Activated CD4-positive, alpha-beta T cell treated with anti-CD3 and anti-CD28 coated beads, Interleukin-2, amount 10 ng/mL, durations not matched to agents 7 days and 5 days (primary cell): ENCODE results near the gene FAM222B. TPM values are rescaled to one million over a fixed set of nuclear protein-coding genes. Genes with fewer than 3 reads are reported as not detected.

Experiments
- CTCF ChIA-PET: fragments of 350-600 bp; sonication (Branson Sonifier 250); formaldehyde crosslinking; loops from one replicate; lab custom pipeline; 2021; ENCODE audit warnings: antibody characterized with exemption; lab: Charles Lee
- POLR2A ChIA-PET: fragments of 350-600 bp; sonication (Branson Sonifier 250); formaldehyde crosslinking; loops from one replicate; lab custom pipeline; 2021; ENCODE audit warnings: antibody characterized with exemption; lab: Charles Lee
- DNase-seq: peaks from one replicate; pipeline ENCODE4 v3.0.0-alpha.2; 2020
- H3K27ac Mint-ChIP-seq: one replicate; pipeline ENCODE4 v1.8.0; 2021; ENCODE audit warnings: mild to moderate bottlenecking, moderate library complexity, mixed read lengths
- H3K27me3 Mint-ChIP-seq: one replicate; pipeline ENCODE4 v1.8.0; 2021; ENCODE audit warnings: mixed read lengths
- H3K36me3 Mint-ChIP-seq: one replicate; pipeline ENCODE4 v1.8.0; 2021; ENCODE audit warnings: low read depth, mixed read lengths
- H3K4me1 Mint-ChIP-seq: one replicate; pipeline ENCODE4 v1.8.0; 2021; ENCODE audit warnings: mixed read lengths
- H3K4me3 Mint-ChIP-seq: one replicate; pipeline ENCODE4 v1.8.0; 2021; ENCODE audit warnings: mild to moderate bottlenecking, moderate library complexity, mixed read lengths
- H3K9me3 Mint-ChIP-seq: one replicate; pipeline ENCODE4 v1.8.0; 2021; ENCODE audit warnings: mixed read lengths
- total RNA-seq, 2 experiments: library from RNA; stranded (reverse); gene quantifications; one replicate each; pipeline ENCODE4 v1.2.3, GENCODE V29; 2021

The FAM222B gene
- total RNA-seq, 2 experiments from 2014 or later, result 15.7 to 17.9 TPM

GRCh38 chr17:28865946-28866752 lies 23.6 kb upstream of the FAM222B start:
- Mint-ChIP-seq H3K36me3 (peaks cover 2% of the 10 kb centered on the region), H3K4me3 (no peak overlapping the region), H3K4me1 (peaks cover 11% of the 10 kb centered on the region), H3K27ac (no peak overlapping the region), H3K9me3 (no peaks in the 10 kb centered on the region), H3K27me3 (no peaks in the 10 kb centered on the region)
- DNase-seq, result no peak
- POLR2A ChIA-PET, result no interaction called here
- CTCF ChIA-PET, result interaction anchor here (0.7 to 1.7 kb wide), 4 partner anchors 36 to 121 kb away, joined by 3 to 5 read pairs (median 3); no protein-coding TSS in a partner anchor

- H3K4me3 Mint-ChIP-seq, result no peak overlapping the region
- DNase-seq, result no peak
- H3K27me3 Mint-ChIP-seq, result no peaks in the 10 kb centered on the region
- H3K36me3 Mint-ChIP-seq, result peaks cover 4% of the 10 kb centered on the region
- peaks cover 7% of the 10 kb centered on the region for H3K4me1 Mint-ChIP-seq
- POLR2A ChIA-PET, result no interaction called here
- CTCF ChIA-PET, result interaction anchor here (0.6 to 1.7 kb wide), 5 partner anchors 17 to 55 kb away, joined by 3 to 4 read pairs (median 3); no protein-coding TSS in a partner anchor
- no peaks in the 10 kb centered on the region for H3K9me3 Mint-ChIP-seq
- no peak overlapping the region for H3K27ac Mint-ChIP-seq
These were observed 22.6 kb upstream of the FAM222B start for GRCh38 chr17:28864991-28865849.

GRCh38 chr17:28863953-28864352 lies 21.4 kb upstream of the FAM222B start:
- Mint-ChIP-seq H3K27ac (no peak overlapping the region), H3K27me3 (no peaks in the 10 kb centered on the region), H3K9me3 (no peaks in the 10 kb centered on the region), H3K4me3 (no peak overlapping the region), H3K36me3 (peaks cover 6% of the 10 kb centered on the region), H3K4me1 (peaks cover 7% of the 10 kb centered on the region)
- ChIA-PET CTCF (interaction anchor here (2.4 kb wide), 1 partner anchor 15 kb away, joined by 11 read pairs; no protein-coding TSS in a partner anchor), POLR2A (no interaction called here)
- no peak for DNase-seq

- H3K4me3 Mint-ChIP-seq, result no peak overlapping the region
- ChIA-PET POLR2A (no interaction called here), CTCF (interaction anchor here (1.0 to 2.4 kb wide), 2 partner anchors 14 to 30 kb away, joined by 3 to 11 read pairs; no protein-coding TSS in a partner anchor)
- H3K36me3 Mint-ChIP-seq, result peaks cover 12% of the 10 kb centered on the region
- no peaks in the 10 kb centered on the region for H3K27me3 Mint-ChIP-seq
- H3K27ac Mint-ChIP-seq, result peak overlapping the region; percentile 21
- no peaks in the 10 kb centered on the region for H3K9me3 Mint-ChIP-seq
- peaks cover 7% of the 10 kb centered on the region for H3K4me1 Mint-ChIP-seq
- DNase-seq, result no peak
These were observed 20.0 kb upstream of the FAM222B start for GRCh38 chr17:28862561-28862960.

- Mint-ChIP-seq H3K9me3 (no peaks in the 10 kb centered on the region), H3K4me3 (no peak overlapping the region), H3K27me3 (no peaks in the 10 kb centered on the region), H3K27ac (no peak overlapping the region), H3K4me1 (peaks cover 7% of the 10 kb centered on the region), H3K36me3 (peaks cover 13% of the 10 kb centered on the region)
- no peak for DNase-seq
- ChIA-PET CTCF (interaction anchor here (0.6 to 2.4 kb wide), 5 partner anchors 9 to 1020 kb away, joined by 3 to 11 read pairs (median 3); no protein-coding TSS in a partner anchor), POLR2A (no interaction called here)
These were observed 19.0 kb upstream of the FAM222B start for GRCh38 chr17:28861393-28862203.

GRCh38 chr17:28860363-28860808 lies 17.8 kb upstream of the FAM222B start:
- Mint-ChIP-seq H3K27ac (no peak overlapping the region), H3K4me3 (no peak overlapping the region), H3K36me3 (peaks cover 13% of the 10 kb centered on the region), H3K4me1 (peaks cover 11% of the 10 kb centered on the region), H3K9me3 (no peaks in the 10 kb centered on the region), H3K27me3 (no peaks in the 10 kb centered on the region)
- no peak for DNase-seq
- POLR2A ChIA-PET, result no interaction called here
- CTCF ChIA-PET, result interaction anchor here (1.2 to 1.6 kb wide), 3 partner anchors 10 to 19 kb away, joined by 3 to 5 read pairs (median 3); no protein-coding TSS in a partner anchor

- Mint-ChIP-seq H3K4me3 (no peak overlapping the region), H3K36me3 (peaks cover 13% of the 10 kb centered on the region), H3K9me3 (no peaks in the 10 kb centered on the region), H3K4me1 (peaks cover 17% of the 10 kb centered on the region), H3K27me3 (no peaks in the 10 kb centered on the region), H3K27ac (no peak overlapping the region)
- CTCF ChIA-PET, result interaction anchor here (0.6 to 1.6 kb wide), 9 partner anchors 10 to 462 kb away, joined by 3 to 6 read pairs (median 3); no protein-coding TSS in a partner anchor
- POLR2A ChIA-PET, result no interaction called here
- no peak for DNase-seq
These were observed 16.3 kb upstream of the FAM222B start for GRCh38 chr17:28858801-28859355.

GRCh38 chr17:28857905-28858800 lies 15.6 kb upstream of the FAM222B start:
- DNase-seq, result no peak
- Mint-ChIP-seq H3K4me3 (peak overlapping the region; percentile 28), H3K4me1 (peaks cover 20% of the 10 kb centered on the region), H3K27ac (no peak overlapping the region), H3K27me3 (no peaks in the 10 kb centered on the region), H3K36me3 (peaks cover 13% of the 10 kb centered on the region), H3K9me3 (no peaks in the 10 kb centered on the region)
- ChIA-PET CTCF (interaction anchor here (0.6 to 1.4 kb wide), 6 partner anchors 9 to 96 kb away, joined by 3 to 6 read pairs (median 3); no protein-coding TSS in a partner anchor), POLR2A (no interaction called here)

GRCh38 chr17:28856028-28856574 lies 13.5 kb upstream of the FAM222B start:
- Mint-ChIP-seq H3K36me3 (peaks cover 13% of the 10 kb centered on the region), H3K9me3 (no peaks in the 10 kb centered on the region), H3K4me1 (peaks cover 20% of the 10 kb centered on the region), H3K27me3 (no peaks in the 10 kb centered on the region), H3K4me3 (peak overlapping the region; percentile 80), H3K27ac (peak overlapping the region; percentile 82)
- DNase-seq, result no peak
- ChIA-PET POLR2A (no interaction called here), CTCF (interaction anchor here (0.6 to 1.8 kb wide), 3 partner anchors 16 to 129 kb away, joined by 3 to 7 read pairs (median 5); no protein-coding TSS in a partner anchor)

GRCh38 chr17:28855336-28855679 lies 12.7 kb upstream of the FAM222B start:
- no peaks in the 10 kb centered on the region for H3K9me3 Mint-ChIP-seq
- DNase-seq, result no peak
- ChIA-PET POLR2A (interaction anchor here (0.6 kb wide), 1 partner anchor 16 kb away, joined by 4 read pairs; no protein-coding TSS in a partner anchor), CTCF (interaction anchor here (0.6 to 1.0 kb wide), 2 partner anchors 46 to 195 kb away, joined by 3 to 4 read pairs; no protein-coding TSS in a partner anchor)
- peaks cover 11% of the 10 kb centered on the region for H3K36me3 Mint-ChIP-seq
- peak overlapping the region; percentile 80 for H3K4me3 Mint-ChIP-seq
- peaks cover 20% of the 10 kb centered on the region for H3K4me1 Mint-ChIP-seq
- H3K27ac Mint-ChIP-seq, result peak overlapping the region; percentile 82
- no peaks in the 10 kb centered on the region for H3K27me3 Mint-ChIP-seq
